GM18517 (cell line): ENCODE results near the gene TUBA1A.
"Not testable (repeated sequence)": the region's sequence is repeated elsewhere in the genome, so short reads cannot be mapped to it uniquely, and the experiment has no call there.

Experiments used
- ATAC-seq: cut with Tn5 transposase; IDR thresholded peaks from one replicate; pipeline ENCODE4 v1.9.1; 2021; ENCODE audit warnings: mild to moderate bottlenecking, moderate library complexity; ENCODE audit not compliant: unreplicated experiment

Gene TUBA1A

DNA sequence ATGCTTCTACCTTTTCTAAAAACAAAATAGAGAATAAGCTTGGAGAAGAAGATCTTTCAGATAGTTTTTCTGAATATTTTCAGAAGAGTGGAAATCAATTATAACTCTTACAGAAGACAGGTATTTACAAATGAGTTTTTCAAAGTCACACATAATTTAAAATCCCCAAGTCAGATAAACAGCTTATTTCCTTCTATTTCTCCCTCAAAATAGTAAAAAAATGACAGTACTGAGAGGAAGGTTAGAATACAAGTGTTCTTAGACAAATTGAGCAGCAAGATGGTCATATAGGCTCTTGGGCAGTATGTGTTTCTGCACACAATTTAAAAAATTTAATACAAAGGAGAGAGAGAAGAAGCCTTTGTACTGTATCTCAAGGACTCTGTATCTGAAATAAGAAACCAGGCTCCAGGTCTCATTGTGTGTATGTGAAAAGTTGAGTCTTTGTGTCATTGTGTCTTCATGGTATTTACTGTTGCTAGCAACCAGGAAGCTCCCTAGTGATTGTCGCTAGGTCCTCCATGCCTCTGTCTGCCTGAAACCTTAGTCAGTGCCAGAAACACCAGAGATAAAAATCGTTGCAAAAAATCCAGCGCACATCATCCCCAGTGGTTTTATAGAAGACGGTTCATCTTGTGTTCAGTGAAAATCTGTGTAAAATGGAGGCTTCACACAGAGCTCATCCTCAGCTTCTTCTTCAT is 12.9 kb upstream of the TUBA1A start:
- ATAC-seq: no peak

DNA sequence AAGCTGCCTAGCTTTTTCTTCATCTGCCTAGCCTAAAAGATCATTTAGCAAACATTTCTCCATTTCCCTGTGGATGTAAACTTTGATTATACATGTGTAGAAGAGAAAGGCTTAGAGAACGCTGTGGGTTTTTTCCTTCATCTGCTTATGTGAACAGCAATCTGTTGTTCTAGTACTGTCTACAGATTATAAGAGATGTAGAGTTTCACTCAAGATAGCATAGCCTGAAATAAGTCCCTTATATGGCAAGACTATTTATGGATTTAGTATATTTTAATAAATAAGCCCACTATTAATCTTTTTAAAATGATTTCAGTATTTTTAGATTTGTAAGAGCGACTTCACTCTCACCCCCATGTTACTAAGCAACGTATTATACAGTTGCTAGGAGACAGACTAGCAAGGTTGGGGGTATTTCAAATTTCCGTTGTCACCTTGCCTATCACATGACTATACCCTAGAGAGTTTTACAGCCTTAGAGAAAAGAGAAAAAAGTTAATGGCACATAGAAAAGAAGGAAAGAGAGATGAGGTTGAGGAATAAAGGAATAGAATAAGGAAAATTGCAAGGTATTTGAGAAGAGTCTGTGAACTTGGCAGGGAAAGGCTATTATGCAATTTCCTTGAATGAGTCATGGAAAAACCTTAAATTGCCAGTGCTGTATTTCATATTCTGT is 12.2 kb upstream of the TUBA1A start:
- no peak for ATAC-seq

DNA sequence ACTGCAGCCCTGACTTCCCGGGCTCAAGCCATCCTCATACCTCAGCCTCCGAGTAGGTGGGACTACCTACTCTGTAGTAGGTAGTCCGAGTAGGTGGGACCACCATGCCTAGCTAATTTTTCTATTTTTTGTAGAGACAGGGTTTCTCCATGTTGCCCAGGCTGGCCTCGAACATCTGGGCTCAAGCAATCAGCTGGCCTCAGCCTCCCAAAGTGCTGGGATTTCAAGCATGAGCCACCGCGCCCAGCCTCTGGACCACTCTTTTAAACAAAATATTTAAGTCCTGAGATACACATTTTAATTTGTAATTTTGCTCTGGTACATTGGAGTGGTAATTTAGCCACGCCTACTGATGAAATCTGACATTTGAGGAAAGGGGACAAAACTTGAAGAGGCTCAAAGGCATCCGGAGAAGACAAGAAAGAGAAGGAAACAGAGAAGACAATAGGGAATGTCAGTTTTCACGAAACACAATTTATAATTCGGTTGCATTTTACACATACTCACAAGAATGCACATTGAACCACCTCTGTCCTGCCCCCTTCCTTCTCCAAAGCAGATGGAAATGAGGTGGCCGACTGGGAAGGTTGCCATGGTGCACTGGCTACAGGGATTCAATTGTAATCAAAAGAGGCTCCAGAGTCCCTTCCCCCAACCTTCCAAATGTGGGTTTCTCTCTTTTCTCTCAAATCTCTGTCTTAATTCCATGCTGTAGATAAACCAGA is 9.7 kb upstream of the TUBA1A start:
- ATAC-seq: no peak

DNA sequence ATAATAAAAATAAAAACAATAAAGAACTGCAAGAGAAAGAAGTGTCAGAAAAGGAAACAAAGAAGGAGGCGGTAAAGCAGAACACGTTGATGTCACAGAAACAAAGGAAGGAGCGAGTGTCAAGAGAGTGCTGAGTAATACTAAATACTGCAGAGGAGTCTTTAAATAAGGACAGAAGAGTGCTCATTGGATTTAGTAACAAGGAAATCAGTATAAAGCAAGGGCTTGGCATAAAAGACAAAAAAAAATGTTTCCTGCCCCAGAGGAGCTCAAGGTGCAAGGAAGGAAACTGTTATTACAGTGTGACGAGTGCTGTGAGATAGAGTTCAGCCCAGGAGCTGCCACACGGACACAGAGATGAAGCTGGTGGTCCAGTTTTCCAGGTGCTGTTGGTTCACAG is 8.4 kb upstream of the TUBA1A start:
- ATAC-seq: no peak

DNA sequence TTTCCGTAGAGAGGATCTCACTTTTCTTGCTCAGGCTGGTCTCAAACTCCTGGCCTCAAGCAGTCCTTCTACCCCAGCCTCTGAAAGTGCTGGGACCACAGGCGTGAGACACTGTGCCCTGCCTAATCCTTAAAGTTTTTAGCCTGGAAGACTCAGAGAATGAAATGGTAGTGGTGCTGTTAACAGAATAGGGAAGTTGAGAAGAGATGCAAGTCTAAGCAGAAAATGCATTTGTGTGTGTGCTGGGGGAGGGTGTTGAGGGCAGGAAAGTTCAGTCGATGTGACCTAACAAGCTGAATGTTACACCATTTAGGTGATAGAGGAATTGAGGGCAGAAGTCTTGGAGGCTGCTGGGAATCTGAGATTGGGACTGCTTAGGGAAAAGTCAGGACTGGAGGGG is 6.9 kb upstream of the TUBA1A start:
- no peak for ATAC-seq

DNA sequence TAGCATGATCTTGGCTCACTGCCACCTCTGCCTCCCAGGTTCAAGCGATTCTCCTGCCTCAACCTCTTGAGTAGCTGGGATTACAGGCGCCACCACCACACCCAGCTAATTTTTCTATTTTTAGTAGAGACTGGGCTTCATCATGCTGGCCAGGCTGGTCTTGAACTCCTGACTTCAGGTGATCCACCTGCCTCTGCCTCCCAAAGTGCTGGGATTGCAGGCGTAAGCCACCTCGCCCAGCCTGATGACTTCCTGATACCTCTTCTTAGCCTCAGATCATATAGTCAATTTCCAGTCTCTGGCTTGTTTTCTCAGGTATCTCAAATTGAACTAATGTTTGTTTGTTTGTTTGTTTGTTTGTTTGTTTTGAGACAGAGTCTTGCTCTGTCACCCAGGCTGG is 4.9 kb upstream of the TUBA1A start:
- ATAC-seq: not testable (repeated sequence)

DNA sequence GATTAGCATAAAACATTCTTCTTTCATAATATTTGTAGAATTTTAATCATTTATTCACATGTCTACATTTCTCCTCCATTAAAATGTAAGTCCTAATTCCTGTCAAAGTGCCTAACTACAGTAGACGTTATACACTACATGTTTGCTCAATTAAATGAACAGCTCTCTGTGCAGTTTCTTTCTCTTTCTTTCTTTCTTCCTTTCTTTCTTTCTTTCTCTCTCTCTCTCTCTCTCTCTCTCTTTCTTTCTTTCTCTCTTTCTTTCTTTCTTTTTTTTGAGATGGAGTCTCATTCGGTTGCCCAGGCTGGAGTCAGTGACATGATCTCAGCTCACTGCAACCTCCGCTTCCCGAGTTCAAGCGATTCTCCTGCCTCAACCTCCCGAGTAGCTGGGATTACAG is 2.6 kb upstream of the TUBA1A start:
- ATAC-seq: not testable (repeated sequence)

DNA sequence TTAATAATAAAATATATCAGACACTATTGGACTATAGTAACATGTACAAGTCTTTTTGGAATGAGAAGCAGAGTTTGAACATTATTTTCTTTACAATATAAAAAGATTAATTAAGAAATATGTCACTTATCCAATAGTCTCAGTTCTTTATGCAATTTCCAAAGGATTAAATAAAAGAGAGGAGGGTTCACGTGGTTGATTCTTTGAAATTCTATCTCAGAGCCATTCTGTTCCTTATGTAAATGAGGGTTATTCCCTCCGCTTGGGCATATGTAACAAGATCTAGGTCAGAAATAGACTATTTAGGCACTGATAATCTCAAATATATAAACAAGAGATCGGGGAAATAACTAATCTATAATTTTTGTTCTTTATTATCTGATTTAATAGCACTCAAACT is 2.1 kb upstream of the TUBA1A start:
- ATAC-seq: no peak

DNA sequence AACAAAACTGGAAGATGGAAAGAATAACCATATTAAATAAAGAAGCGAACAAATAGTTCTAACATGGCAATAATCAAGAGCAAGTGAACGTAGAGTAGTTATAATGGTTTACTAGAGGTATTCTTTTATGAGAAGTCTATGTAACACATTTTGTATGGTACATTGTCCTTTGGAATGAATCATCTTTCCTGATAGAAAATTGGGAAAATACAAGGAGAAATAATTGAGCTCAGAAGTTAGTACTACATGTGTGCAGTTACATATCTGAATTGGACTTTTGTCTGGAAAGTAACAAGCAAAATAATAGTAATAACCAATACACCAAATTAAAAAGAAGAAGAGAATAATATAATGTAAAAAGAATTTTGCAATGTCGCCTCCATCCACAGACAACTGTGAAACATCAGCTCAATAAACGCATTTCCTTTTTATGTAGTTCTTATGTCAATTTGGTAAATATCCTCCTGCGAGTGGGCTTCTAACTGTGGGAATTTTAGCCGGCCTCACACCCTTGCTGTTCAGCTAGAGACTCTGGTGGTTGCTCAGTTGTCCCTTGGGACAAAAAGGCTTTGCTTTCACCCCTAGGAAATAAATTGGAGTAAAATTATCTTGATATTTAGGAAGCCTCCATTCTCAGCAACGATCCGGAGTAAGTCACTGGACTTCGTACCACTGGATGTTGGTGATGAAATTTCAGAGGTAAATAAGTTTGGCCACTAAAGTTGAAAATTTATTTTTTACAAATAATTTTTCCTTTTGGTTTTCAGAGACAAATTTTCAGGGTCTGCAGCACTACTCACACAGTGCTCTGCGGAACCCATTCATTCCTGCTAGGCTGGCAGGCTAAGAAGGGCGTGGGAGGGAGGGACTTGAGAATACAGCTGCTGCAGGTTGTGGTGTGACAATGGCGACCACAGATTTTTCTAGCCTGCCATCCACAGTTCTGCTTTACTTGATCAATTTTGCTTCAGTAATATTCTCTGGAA is 1.1 kb upstream of the TUBA1A start:
- ATAC-seq: no peak

DNA sequence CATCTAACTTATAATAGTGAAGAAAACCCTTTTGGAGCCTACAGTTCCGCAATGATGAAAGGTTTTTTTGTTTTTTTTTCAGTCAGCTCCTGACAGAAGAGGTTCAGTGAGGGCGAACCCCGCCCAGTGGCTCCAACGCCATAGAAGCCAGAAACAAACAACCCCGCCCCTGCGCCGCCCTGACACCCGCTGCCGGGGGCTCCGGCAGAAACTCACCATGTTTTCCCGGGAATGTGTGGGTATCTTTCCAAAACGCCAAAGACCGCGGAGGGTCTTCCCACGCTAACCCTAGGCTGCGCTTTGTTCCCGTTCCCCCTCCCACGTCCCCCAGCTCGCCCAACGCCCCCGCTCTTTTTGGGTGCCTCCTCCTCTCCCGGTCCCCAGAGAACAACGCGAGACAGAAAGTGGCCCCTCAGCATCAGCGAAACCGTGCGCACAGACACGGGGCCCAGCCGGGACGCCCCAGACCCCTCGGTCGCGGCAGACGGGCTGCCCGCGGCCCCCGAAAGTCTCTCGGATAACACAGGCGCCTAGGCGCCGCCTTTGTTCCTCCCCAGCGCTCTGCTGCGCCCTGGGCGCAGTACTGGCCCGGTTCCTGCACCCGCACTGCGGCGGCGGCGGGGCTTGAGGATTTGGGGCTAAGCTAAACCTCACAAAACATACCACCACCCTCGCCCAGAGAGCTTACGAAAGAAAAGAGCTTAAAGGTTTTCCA is 522 bp downstream of the TUBA1A start:
- peak; percentile 26 for ATAC-seq

DNA sequence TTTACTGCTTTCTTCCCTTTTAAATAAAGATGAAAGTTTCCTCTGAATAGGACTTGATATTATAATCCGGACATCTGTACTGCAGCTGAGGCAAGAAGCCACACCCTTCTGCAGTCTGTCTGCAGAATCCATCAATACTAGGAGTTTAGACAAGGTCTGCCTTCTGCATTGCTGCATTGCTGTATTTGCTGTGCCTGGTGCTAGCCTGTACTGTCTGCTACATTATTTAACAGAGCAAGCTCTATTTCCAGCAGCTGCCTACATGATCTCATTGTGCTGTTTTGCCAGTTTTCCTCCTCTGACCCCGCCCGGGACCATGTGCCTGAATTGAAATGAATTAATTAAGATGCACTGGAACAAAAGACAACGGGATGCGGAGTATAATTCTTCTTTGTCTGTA is 1.7 kb downstream of the TUBA1A start:
- no peak for ATAC-seq

DNA sequence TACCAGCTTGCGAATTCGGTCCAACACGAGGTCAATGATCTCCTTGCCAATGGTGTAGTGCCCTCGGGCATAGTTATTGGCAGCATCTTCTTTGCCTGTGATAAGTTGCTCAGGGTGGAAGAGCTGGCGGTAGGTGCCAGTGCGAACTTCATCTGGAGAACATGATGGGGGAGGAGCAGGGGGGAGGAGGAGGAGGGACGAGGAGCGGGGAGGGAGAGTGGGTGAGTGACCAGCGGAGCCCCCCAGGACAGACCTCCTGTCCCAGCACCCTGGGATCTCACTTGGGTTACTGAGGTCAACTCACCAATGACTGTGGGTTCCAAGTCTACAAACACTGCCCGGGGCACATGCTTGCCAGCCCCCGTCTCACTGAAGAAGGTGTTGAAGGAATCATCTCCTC is 2.6 kb downstream of the TUBA1A start:
- ATAC-seq: not testable (repeated sequence)

DNA sequence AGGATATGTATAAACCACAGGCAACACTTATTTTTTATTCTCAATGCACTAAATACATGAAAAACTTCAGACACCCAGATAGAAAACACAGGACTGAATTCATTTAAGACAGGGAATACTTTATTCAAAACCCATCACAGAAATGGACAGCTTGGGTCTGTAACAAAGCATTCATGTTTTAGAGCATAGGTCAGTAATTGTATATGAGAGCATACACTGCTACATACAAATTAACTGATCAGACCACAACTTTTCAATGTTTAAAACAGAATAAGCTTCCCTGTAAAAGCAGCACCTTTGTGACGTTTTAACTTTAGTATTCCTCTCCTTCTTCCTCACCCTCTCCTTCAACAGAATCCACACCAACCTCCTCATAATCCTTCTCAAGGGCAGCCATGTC is 4.2 kb downstream of the TUBA1A start:
- ATAC-seq: not testable (repeated sequence)

DNA sequence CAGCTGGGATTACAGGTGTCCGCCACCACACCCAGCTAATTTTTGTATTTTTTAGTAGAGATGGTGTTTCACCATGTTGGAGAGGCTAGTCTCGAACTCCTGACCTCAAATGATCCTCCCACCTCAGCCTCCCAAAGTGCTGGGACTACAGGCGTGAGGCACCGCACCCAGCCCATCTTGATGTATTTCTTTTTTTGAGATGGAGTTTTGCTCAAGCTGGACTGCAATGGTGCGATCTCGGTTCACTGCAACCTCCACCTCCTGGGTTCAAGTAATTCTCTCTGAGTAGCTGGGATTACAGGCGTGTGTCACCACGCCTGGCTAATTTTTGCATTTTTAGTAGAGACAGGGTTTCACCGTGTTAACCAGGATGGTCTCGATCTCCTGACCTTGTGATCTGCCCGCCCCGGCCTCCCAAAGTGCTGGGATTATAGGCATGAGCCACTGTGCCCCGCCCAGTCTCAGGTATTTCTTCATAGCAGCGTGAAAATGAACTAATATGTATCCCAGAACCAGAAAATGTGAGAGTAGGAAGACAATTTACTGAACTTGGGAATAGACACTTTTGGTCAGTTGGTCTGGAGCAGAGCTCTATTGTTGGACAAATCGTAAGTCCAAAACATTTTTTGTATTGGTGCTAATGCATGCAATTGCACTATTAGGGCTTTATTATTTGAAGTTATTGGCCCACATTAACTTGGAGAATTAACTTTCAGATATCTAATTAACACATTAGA is 5.5 kb downstream of the TUBA1A start:
- ATAC-seq: not testable (repeated sequence)

DNA sequence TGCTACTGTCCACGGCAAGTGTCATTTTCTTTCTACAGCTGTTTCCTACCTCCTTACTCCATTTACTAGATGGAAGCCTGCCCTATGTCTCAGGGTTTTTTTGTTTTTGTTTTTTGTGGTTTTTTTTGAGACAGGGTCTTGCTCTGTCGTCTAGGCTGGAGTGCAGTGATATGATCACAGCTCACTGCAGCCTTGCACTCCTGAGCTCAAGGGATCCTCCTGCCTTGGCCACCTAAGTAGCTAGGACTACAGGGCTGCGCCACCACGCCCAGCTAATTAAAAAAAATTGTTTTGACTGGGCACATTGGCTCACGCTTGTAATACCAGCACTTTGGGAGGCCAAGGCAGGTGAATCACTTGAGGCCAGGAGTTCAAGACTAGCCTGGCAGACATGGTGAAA is 14.7 kb downstream of the TUBA1A start:
- ATAC-seq: no peak

DNA sequence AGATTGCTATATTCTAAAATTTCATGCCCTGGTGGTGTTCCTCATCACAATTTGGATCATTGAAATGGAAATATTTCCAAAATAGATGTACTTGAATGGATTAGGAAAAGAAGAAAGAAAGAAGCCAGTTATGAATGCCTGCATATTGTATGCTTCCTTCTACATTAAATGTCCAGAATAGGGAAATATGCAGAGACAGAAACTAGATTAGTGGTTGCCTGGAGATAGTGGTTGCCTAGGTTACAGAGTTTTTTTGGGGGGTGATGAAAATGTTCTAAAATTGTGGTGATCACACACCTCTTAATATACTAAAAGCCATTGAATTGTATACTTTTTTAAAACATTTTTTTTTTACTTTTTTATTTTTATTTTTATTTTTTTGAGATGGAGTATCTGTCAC is 18.0 kb downstream of the TUBA1A start:
- no peak for ATAC-seq

DNA sequence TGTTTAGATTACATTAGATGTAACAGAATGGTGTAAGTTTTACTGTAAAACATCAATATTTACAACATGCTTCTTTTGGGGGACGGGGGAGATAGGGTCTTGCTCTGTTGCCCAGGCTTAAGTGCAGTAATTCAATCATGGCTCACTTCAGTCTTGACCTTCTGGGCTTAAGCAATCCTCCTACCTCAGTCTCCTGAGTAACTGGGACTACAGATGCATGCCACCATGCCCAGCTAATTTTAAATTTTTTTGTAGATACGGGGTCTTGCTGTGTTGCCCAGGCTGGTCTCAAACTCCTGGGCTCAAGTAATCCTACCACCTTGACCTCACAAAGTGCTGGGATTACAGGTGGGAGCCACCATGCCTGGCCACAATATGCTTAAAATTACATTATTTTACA is 23.8 kb downstream of the TUBA1A start:
- ATAC-seq: no peak

DNA sequence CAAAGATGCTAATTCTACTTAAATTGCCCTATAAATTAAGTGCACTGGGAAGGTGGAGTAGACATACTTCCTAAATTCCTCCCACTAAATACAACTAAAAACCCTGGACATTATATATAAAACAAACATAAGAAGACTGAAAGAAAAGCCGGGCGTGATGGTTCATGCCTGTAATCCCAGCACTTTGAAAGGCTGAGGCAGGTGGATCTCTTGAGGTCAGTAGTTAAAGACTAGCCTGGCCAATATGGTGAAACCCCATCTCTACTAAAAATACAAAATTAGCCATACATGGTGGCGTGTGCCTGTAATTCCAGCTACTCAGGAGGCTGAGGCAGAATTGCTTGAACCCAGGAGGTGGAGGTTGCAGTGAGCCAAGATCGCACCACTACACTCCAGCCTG is 27.0 kb downstream of the TUBA1A start:
- not testable (repeated sequence) for ATAC-seq

DNA sequence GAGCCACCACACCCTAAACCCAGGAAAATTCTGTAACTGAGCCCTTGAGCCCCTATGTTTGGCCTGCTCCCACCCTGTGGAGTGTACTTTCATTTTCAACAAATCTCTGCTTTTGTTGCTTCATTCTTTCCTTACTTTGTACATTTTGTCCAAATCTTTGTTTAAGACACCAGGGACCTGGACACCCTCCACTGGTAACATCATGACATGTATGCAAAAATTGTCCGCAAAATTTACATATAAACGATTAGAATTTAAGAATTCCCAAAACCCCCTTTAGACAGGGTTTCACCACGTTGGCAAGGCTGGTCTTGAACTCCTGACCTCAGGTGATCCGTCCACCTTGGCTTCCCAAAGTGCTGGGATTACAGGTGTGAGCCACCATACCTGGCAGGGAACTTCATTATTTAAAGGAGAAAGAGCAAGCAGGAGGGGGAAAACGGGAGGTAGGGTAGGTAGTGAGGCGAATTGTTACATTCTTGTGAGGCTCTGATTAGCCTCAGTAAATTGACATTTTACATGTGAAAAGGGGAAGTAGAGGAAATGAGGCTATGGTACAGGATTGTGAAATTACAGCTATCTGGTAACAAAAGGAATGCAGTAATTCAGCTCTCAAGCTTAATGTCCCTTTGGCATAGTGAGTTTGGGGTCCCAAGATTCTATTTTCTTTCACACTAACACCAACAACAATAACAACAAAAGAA is 27.6 kb downstream of the TUBA1A start:
- ATAC-seq: no peak
